Lower lobe of right lung (tissue), 2 donors: ENCODE results near the gene NPTX2. TPM values are rescaled to one million over a fixed set of nuclear protein-coding genes. Genes with fewer than 3 reads are reported as not detected.
A peak's percentile ranks its signal among the peaks of the same experiment; 100 is the strongest.

ENCODE experiments used
- ATAC-seq, 2 donors: fragments of 200-7000 bp; cut with Tn5 transposase; one replicate each; pipeline ENCODE4 v1.9.1; 2020 to 2022; ENCODE audit warnings: mild to moderate bottlenecking in 2 of 2, moderate library complexity in 2 of 2
- DNase-seq: peaks from one replicate; pipeline ENCODE4 v3.0.0-alpha.2; 2020
- H3K27ac ChIP-seq: fragments of 200-600 bp; one replicate; pipeline ENCODE4 v1.8.0; 2022
- H3K27me3 ChIP-seq: fragments of 200-600 bp; one replicate; pipeline ENCODE4 v1.8.0; 2022; ENCODE audit warnings: low read depth
- H3K36me3 ChIP-seq: fragments of 200-600 bp; one replicate; pipeline ENCODE4 v1.8.0; 2022; ENCODE audit warnings: mild to moderate bottlenecking
- H3K4me1 ChIP-seq: fragments of 200-600 bp; one replicate; pipeline ENCODE4 v1.8.0; 2022
- H3K4me3 ChIP-seq: fragments of 200-600 bp; one replicate; pipeline ENCODE4 v1.8.0; 2022; ENCODE audit warnings: mild to moderate bottlenecking
- H3K9me3 ChIP-seq: fragments of 200-600 bp; one replicate; pipeline ENCODE4 v1.8.0; 2022
- intact Hi-C: fragments of 100-400 bp; cut with DNase I; formaldehyde crosslinking; loops from one replicate; pipeline ENCODE4 v1.11.0; 2022
- long read RNA-seq: library from polyadenylated mRNA; unstranded; transcript quantifications from one replicate; pipeline ENCODE4 v2.0.0, GENCODE V29; 2021
- total RNA-seq: library from RNA; stranded (reverse); fragmentation: NEBNext Ultra II Directional; extraction: Animal tissue kit (Norgen Biotek cat#: 25700); gene quantifications from one replicate; pipeline ENCODE4 v1.2.1, GENCODE V29; 2021
- TF ChIP-seq, protein P1 (sequence below): fragments of 200-600 bp; IDR thresholded peaks from one replicate; pipeline ENCODE4 v1.8.0; 2022; ENCODE audit warnings: antibody characterized with exemption, mild to moderate bottlenecking
- donor health status: DM: no; HTN: yes; CAD: no; lungs with severe emphysema.

The NPTX2 gene
- total RNA-seq = 0.62 TPM
- long read RNA-seq = 0 reads

DNA sequence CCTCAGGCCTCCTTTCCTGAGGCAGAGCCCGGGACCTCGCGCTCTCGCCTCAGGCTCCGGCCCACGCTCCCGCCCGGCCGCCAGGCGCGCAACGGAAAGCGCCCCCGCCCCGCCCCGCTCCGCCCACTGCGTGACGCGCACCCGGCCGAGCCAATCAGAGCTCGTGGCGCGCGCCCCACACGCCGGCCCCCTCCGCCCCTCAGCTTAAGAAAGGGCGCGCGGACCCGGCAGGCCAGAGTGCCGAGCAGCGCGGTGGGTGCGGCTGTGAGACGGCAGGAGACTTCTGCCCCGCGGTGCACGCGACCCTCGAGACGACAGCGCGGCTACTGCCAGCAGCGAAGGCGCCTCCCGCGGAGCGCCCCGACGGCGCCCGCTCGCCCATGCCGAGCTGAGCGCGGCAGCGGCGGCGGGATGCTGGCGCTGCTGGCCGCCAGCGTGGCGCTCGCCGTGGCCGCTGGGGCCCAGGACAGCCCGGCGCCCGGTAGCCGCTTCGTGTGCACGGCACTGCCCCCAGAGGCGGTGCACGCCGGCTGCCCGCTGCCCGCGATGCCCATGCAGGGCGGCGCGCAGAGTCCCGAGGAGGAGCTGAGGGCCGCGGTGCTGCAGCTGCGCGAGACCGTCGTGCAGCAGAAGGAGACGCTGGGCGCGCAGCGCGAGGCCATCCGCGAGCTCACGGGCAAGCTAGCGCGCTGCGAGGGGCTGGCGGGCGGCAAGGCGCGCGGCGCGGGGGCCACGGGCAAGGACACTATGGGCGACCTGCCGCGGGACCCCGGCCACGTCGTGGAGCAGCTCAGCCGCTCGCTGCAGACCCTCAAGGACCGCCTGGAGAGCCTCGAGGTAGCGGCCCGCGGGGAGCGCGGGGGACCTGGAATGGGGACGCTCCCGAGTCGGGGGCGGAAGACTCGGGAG, at the start of gene NPTX2:
Gene NPTX2 (plus strand): TSS at position 235 of the 909 bp plus-strand sequence. CDS start 177 bp downstream, at position 412.
- intact Hi-C loops = no loop called here
- Histone ChIP-seq H3K9me3 (no peaks in the 10 kb centered on the region), H3K4me3 (peak within 1 kb of the TSS; percentile 31), H3K36me3 (no peaks in the 10 kb centered on the region), H3K27me3 (peaks cover 43% of the 10 kb centered on the region), H3K27ac (no peak within 1 kb of the TSS), H3K4me1 (peaks cover 10% of the 10 kb centered on the region)
- TF ChIP-seq, protein P1, sequence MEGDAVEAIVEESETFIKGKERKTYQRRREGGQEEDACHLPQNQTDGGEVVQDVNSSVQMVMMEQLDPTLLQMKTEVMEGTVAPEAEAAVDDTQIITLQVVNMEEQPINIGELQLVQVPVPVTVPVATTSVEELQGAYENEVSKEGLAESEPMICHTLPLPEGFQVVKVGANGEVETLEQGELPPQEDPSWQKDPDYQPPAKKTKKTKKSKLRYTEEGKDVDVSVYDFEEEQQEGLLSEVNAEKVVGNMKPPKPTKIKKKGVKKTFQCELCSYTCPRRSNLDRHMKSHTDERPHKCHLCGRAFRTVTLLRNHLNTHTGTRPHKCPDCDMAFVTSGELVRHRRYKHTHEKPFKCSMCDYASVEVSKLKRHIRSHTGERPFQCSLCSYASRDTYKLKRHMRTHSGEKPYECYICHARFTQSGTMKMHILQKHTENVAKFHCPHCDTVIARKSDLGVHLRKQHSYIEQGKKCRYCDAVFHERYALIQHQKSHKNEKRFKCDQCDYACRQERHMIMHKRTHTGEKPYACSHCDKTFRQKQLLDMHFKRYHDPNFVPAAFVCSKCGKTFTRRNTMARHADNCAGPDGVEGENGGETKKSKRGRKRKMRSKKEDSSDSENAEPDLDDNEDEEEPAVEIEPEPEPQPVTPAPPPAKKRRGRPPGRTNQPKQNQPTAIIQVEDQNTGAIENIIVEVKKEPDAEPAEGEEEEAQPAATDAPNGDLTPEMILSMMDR = no peak
- peak; percentile 59 to 71 for ATAC-seq
- no peak for DNase-seq

- no peak overlapping the region for H3K27ac ChIP-seq
- no peaks in the 10 kb centered on the region for H3K36me3 ChIP-seq
- no peak for DNase-seq
- H3K9me3 ChIP-seq = no peaks in the 10 kb centered on the region
- no peaks in the 10 kb centered on the region for H3K27me3 ChIP-seq
- H3K4me3 ChIP-seq = no peak overlapping the region
- no peaks in the 10 kb centered on the region for H3K4me1 ChIP-seq
- TF ChIP-seq, protein P1 = no peak
- no peak for ATAC-seq
- intact Hi-C loops = no loop called here
Measured at GRCh38 chr7:98567991-98568390, 49.1 kb upstream of the NPTX2 start.

- TF ChIP-seq, protein P1 = no peak
- no peak for ATAC-seq
- no peaks in the 10 kb centered on the region for H3K36me3 ChIP-seq
- H3K9me3 ChIP-seq = no peaks in the 10 kb centered on the region
- DNase-seq = no peak
- H3K4me1 ChIP-seq = no peaks in the 10 kb centered on the region
- H3K27me3 ChIP-seq = no peaks in the 10 kb centered on the region
- intact Hi-C loops = no loop called here
- no peak overlapping the region for H3K4me3 ChIP-seq
- H3K27ac ChIP-seq = no peak overlapping the region
Measured at GRCh38 chr7:98568891-98569290, 48.2 kb upstream of the NPTX2 start.

GRCh38 chr7:98569691-98570337, 47.3 kb upstream of the NPTX2 start:
- H3K27me3 ChIP-seq = no peaks in the 10 kb centered on the region
- H3K9me3 ChIP-seq = no peaks in the 10 kb centered on the region
- no peaks in the 10 kb centered on the region for H3K4me1 ChIP-seq
- DNase-seq = no peak
- H3K4me3 ChIP-seq = no peak overlapping the region
- intact Hi-C loops = no loop called here
- TF ChIP-seq, protein P1 = no peak
- H3K27ac ChIP-seq = no peak overlapping the region
- no peak for ATAC-seq
- H3K36me3 ChIP-seq = no peaks in the 10 kb centered on the region

GRCh38 chr7:98571006-98571405, 46.1 kb upstream of the NPTX2 start:
- no peaks in the 10 kb centered on the region for H3K27me3 ChIP-seq
- TF ChIP-seq, protein P1 = no peak
- no peaks in the 10 kb centered on the region for H3K4me1 ChIP-seq
- ATAC-seq = no peak
- no peaks in the 10 kb centered on the region for H3K36me3 ChIP-seq
- intact Hi-C loops = no loop called here
- no peak for DNase-seq
- H3K4me3 ChIP-seq = no peak overlapping the region
- H3K27ac ChIP-seq = no peak overlapping the region
- H3K9me3 ChIP-seq = peaks cover 8% of the 10 kb centered on the region
